SK-N-SH (cell line): ENCODE results near the gene IGF2BP2.

ENCODE experiments used
- CHD2 ChIP-seq: fragments of 150-350 bp; IDR thresholded peaks from 2 replicates; pipeline ENCODE4 v1.6.1; 2018; ENCODE audit warnings: low read length; ENCODE audit not compliant: partially characterized antibody
- EP300 ChIP-seq, 2 experiments: IDR thresholded peaks; 2 replicates each; pipeline versions ENCODE4 v1.4.0 to v1.6.1; 2012; ENCODE audit warnings: borderline replicate concordance in 1 of 2, low read depth in 1 of 2, low read length in 1 of 2
- FOXM1 ChIP-seq: IDR thresholded peaks from 2 replicates; pipeline ENCODE4 v1.4.0; 2012; ENCODE audit warnings: low read depth, mild to moderate bottlenecking
- GABPA ChIP-seq: IDR thresholded peaks from 2 replicates; pipeline ENCODE4 v1.4.0; 2012; ENCODE audit warnings: low read depth, mild to moderate bottlenecking
- NFIC ChIP-seq: IDR thresholded peaks from 2 replicates; pipeline ENCODE4 v1.4.0; 2012; ENCODE audit warnings: borderline replicate concordance
- NRF1 ChIP-seq: IDR thresholded peaks from 2 replicates; pipeline ENCODE4 v1.6.1; 2012; ENCODE audit warnings: low read depth, mild to moderate bottlenecking, low read length
- POLR2AphosphoS5 ChIP-seq: IDR thresholded peaks from 2 replicates; pipeline ENCODE4 v1.6.1; 2012; ENCODE audit warnings: low read depth, low read length
- TAF1 ChIP-seq: IDR thresholded peaks from 2 replicates; pipeline ENCODE4 v1.6.1; 2012; ENCODE audit warnings: low read depth, mild to moderate bottlenecking, low read length, moderate library complexity, borderline replicate concordance
- TCF12 ChIP-seq: IDR thresholded peaks from 2 replicates; pipeline ENCODE4 v1.4.0; 2012
- TF ChIP-seq, protein P1 (sequence below): fragments of 200-600 bp; sonication (generic); IDR thresholded peaks from 2 replicates; pipeline ENCODE4 v1.6.1; 2017; ENCODE audit warnings: antibody characterized with exemption, mild to moderate bottlenecking, moderate library complexity
- TF ChIP-seq, protein P2 (sequence below): IDR thresholded peaks from 2 replicates; pipeline ENCODE4 v1.6.1; 2012; ENCODE audit warnings: mild to moderate bottlenecking, low read depth, low read length, moderate library complexity

DNA sequence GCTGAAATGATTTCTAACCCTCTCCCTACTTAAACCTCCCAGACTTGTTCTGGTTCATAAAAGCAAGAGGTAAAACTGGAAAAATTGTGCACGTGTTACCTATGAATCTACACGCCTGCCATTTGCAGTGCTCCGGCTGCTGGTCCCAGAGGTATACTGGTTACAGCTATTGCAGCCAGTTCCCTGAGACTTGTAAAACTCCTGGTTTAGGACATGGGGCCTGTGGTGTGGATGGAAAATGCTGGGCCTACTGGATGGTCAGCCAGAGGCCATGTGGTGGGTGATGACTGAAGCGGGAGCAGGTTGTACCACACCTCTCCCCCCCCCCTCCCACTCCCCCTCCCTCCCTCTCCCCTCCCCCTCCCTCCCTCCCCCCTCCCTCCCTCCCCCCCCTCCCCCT lies 193.7 kb downstream of the IGF2BP2 start:
- TF ChIP-seq, protein P1, sequence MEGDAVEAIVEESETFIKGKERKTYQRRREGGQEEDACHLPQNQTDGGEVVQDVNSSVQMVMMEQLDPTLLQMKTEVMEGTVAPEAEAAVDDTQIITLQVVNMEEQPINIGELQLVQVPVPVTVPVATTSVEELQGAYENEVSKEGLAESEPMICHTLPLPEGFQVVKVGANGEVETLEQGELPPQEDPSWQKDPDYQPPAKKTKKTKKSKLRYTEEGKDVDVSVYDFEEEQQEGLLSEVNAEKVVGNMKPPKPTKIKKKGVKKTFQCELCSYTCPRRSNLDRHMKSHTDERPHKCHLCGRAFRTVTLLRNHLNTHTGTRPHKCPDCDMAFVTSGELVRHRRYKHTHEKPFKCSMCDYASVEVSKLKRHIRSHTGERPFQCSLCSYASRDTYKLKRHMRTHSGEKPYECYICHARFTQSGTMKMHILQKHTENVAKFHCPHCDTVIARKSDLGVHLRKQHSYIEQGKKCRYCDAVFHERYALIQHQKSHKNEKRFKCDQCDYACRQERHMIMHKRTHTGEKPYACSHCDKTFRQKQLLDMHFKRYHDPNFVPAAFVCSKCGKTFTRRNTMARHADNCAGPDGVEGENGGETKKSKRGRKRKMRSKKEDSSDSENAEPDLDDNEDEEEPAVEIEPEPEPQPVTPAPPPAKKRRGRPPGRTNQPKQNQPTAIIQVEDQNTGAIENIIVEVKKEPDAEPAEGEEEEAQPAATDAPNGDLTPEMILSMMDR, result no peak
- no peak for TF ChIP-seq TAF1
- no peak for TF ChIP-seq CHD2
- TF ChIP-seq EP300 (IDR thresholded peaks at IDR 0.05; ENCODE audit: borderline replicate concordance in 1 of 2, low read depth in 1 of 2, low read length in 1 of 2), result no peak
- TF ChIP-seq TCF12, result no peak
- TF ChIP-seq FOXM1, result no peak
- no peak for TF ChIP-seq NRF1
- TF ChIP-seq GABPA, result no peak
- TF ChIP-seq, protein P2, sequence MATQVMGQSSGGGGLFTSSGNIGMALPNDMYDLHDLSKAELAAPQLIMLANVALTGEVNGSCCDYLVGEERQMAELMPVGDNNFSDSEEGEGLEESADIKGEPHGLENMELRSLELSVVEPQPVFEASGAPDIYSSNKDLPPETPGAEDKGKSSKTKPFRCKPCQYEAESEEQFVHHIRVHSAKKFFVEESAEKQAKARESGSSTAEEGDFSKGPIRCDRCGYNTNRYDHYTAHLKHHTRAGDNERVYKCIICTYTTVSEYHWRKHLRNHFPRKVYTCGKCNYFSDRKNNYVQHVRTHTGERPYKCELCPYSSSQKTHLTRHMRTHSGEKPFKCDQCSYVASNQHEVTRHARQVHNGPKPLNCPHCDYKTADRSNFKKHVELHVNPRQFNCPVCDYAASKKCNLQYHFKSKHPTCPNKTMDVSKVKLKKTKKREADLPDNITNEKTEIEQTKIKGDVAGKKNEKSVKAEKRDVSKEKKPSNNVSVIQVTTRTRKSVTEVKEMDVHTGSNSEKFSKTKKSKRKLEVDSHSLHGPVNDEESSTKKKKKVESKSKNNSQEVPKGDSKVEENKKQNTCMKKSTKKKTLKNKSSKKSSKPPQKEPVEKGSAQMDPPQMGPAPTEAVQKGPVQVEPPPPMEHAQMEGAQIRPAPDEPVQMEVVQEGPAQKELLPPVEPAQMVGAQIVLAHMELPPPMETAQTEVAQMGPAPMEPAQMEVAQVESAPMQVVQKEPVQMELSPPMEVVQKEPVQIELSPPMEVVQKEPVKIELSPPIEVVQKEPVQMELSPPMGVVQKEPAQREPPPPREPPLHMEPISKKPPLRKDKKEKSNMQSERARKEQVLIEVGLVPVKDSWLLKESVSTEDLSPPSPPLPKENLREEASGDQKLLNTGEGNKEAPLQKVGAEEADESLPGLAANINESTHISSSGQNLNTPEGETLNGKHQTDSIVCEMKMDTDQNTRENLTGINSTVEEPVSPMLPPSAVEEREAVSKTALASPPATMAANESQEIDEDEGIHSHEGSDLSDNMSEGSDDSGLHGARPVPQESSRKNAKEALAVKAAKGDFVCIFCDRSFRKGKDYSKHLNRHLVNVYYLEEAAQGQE, result no peak
- TF ChIP-seq POLR2AphosphoS5, result no peak
- no peak for TF ChIP-seq NFIC
